ENCODE measurements around the gene PHF5A. TPM values are rescaled to one million over a fixed set of nuclear protein-coding genes. Genes with fewer than 3 reads are reported as not detected.
"Not testable (repeated sequence)": the region's sequence is repeated elsewhere in the genome, so short reads cannot be mapped to it uniquely, and the experiment has no call there.

The PHF5A gene
- total RNA-seq, 1 experiment from 2014 or later = 43.2 TPM

- Histone ChIP-seq H3K79me2 (ENCODE audit: low read length) (peaks cover 79% of the 10 kb centered on the region), H3K36me3 (ENCODE audit: insufficient read depth, low read length) (peaks cover 38% of the 10 kb centered on the region), H3K4me1 (ENCODE audit: low read length) (peaks cover 34% of the 10 kb centered on the region), H4K20me1 (ENCODE audit: insufficient read depth, low read depth, low read length) (peaks cover 11% of the 10 kb centered on the region; the same call in 1 of the 2 replicates)
- H3K4me3 ChIP-seq (ENCODE audit: low read length); H3K9me2 ChIP-seq (replicated peaks; ENCODE audit: insufficient read depth, low read length); H3K27me3 ChIP-seq (ENCODE audit: low read length); H3K27ac ChIP-seq (ENCODE audit: low read length); H3K9me3 ChIP-seq (ENCODE audit: low read length); DNase-seq; H3K4me2 ChIP-seq (ENCODE audit: low read depth, low read length, poor library complexity, severe bottlenecking); H2AFZ ChIP-seq (ENCODE audit: low read length); H3K9ac ChIP-seq (ENCODE audit: low read length): not testable (repeated sequence)
Observed at GRCh38 chr22:41440511-41440910, 28.0 kb downstream of the PHF5A start.

- Histone ChIP-seq H3K4me1 (ENCODE audit: low read length) (peaks cover 11% of the 10 kb centered on the region), H2AFZ (ENCODE audit: low read length) (no peak overlapping the region), H3K9me2 (replicated peaks; ENCODE audit: insufficient read depth, low read length) (no peaks in the 10 kb centered on the region), H3K4me2 (ENCODE audit: low read depth, low read length, poor library complexity, severe bottlenecking) (no peak overlapping the region), H3K27me3 (ENCODE audit: low read length) (no peaks in the 10 kb centered on the region), H4K20me1 (ENCODE audit: insufficient read depth, low read depth, low read length) (peaks cover 5% of the 10 kb centered on the region; the same call in 1 of the 2 replicates), H3K9me3 (ENCODE audit: low read length) (no peaks in the 10 kb centered on the region), H3K4me3 (ENCODE audit: low read length) (no peak overlapping the region), H3K27ac (ENCODE audit: low read length) (no peak overlapping the region), H3K9ac (ENCODE audit: low read length) (no peak overlapping the region), H3K79me2 (ENCODE audit: low read length) (peaks cover 48% of the 10 kb centered on the region), H3K36me3 (ENCODE audit: insufficient read depth, low read length) (peaks cover 36% of the 10 kb centered on the region)
- DNase-seq = no peak
Observed at GRCh38 chr22:41437198-41437597, 31.3 kb downstream of the PHF5A start.

GRCh38 chr22:41436322-41437113, 32.0 kb downstream of the PHF5A start:
- Histone ChIP-seq H3K36me3 (ENCODE audit: insufficient read depth, low read length) (peaks cover 32% of the 10 kb centered on the region), H4K20me1 (ENCODE audit: insufficient read depth, low read depth, low read length) (peaks cover 5% of the 10 kb centered on the region; the same call in 1 of the 2 replicates), H3K4me3 (ENCODE audit: low read length) (no peak overlapping the region), H3K9me3 (ENCODE audit: low read length) (no peaks in the 10 kb centered on the region), H3K27me3 (ENCODE audit: low read length) (no peaks in the 10 kb centered on the region), H3K79me2 (ENCODE audit: low read length) (peaks cover 43% of the 10 kb centered on the region), H2AFZ (ENCODE audit: low read length) (no peak overlapping the region), H3K4me2 (ENCODE audit: low read depth, low read length, poor library complexity, severe bottlenecking) (no peak overlapping the region), H3K4me1 (ENCODE audit: low read length) (peaks cover 10% of the 10 kb centered on the region), H3K9ac (ENCODE audit: low read length) (no peak overlapping the region), H3K27ac (ENCODE audit: low read length) (no peak overlapping the region), H3K9me2 (replicated peaks; ENCODE audit: insufficient read depth, low read length) (no peaks in the 10 kb centered on the region)
- no peak for DNase-seq

GRCh38 chr22:41435560-41435959, 32.9 kb downstream of the PHF5A start:
- H3K79me2 ChIP-seq (ENCODE audit: low read length) = peaks cover 34% of the 10 kb centered on the region
- H3K27me3 ChIP-seq (ENCODE audit: low read length) = no peaks in the 10 kb centered on the region
- DNase-seq = no peak
- no peaks in the 10 kb centered on the region for H3K9me2 ChIP-seq (replicated peaks; ENCODE audit: insufficient read depth, low read length)
- H3K4me3 ChIP-seq (ENCODE audit: low read length) = no peak overlapping the region
- no peaks in the 10 kb centered on the region for H3K9me3 ChIP-seq (ENCODE audit: low read length)
- no peak overlapping the region for H3K4me2 ChIP-seq (ENCODE audit: low read depth, low read length, poor library complexity, severe bottlenecking)
- H4K20me1 ChIP-seq (ENCODE audit: insufficient read depth, low read depth, low read length) = peaks cover 5% of the 10 kb centered on the region; the same call in 1 of the 2 replicates
- H3K9ac ChIP-seq (ENCODE audit: low read length) = no peak overlapping the region
- peaks cover 10% of the 10 kb centered on the region for H3K4me1 ChIP-seq (ENCODE audit: low read length)
- peaks cover 32% of the 10 kb centered on the region for H3K36me3 ChIP-seq (ENCODE audit: insufficient read depth, low read length)
- H3K27ac ChIP-seq (ENCODE audit: low read length) = no peak overlapping the region
- H2AFZ ChIP-seq (ENCODE audit: low read length) = no peak overlapping the region

- H4K20me1 ChIP-seq (ENCODE audit: insufficient read depth, low read depth, low read length); H3K27ac ChIP-seq (ENCODE audit: low read length); H3K4me3 ChIP-seq (ENCODE audit: low read length); H3K9me3 ChIP-seq (ENCODE audit: low read length); H3K4me1 ChIP-seq (ENCODE audit: low read length); H3K4me2 ChIP-seq (ENCODE audit: low read depth, low read length, poor library complexity, severe bottlenecking); DNase-seq; H2AFZ ChIP-seq (ENCODE audit: low read length); H3K27me3 ChIP-seq (ENCODE audit: low read length); H3K9ac ChIP-seq (ENCODE audit: low read length); H3K9me2 ChIP-seq (replicated peaks; ENCODE audit: insufficient read depth, low read length): not testable (repeated sequence)
- peaks cover 32% of the 10 kb centered on the region for H3K36me3 ChIP-seq (ENCODE audit: insufficient read depth, low read length)
- H3K79me2 ChIP-seq (ENCODE audit: low read length) = peaks cover 26% of the 10 kb centered on the region
Observed at GRCh38 chr22:41434361-41435003, 34.0 kb downstream of the PHF5A start.

DNA sequence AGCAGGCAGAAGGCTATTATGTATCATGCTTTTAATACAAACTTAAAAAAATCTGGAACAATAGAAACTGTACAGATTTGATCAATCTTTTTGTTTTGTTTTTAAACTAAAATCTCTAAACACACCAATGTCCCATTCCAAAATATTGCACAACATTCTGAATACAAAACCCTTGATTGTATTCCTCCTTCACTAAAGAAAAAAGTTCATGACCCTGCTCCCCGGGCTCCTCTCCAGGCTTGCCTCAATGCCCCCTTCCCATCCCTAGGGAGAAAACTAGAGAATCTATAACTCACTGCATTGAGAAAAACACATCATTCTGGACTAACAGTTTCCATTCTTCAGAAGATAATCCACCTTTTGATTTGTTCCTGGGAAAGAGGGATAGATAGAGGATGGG, 35.0 kb downstream of the PHF5A start:
- Histone ChIP-seq H3K79me2 (ENCODE audit: low read length) (peaks cover 17% of the 10 kb centered on the region), H3K36me3 (ENCODE audit: insufficient read depth, low read length) (peaks cover 32% of the 10 kb centered on the region)
- H3K9me2 ChIP-seq (replicated peaks; ENCODE audit: insufficient read depth, low read length); H3K9me3 ChIP-seq (ENCODE audit: low read length); DNase-seq; H3K4me3 ChIP-seq (ENCODE audit: low read length); H3K4me1 ChIP-seq (ENCODE audit: low read length); H3K27ac ChIP-seq (ENCODE audit: low read length); H4K20me1 ChIP-seq (ENCODE audit: insufficient read depth, low read depth, low read length); H3K27me3 ChIP-seq (ENCODE audit: low read length); H3K9ac ChIP-seq (ENCODE audit: low read length); H2AFZ ChIP-seq (ENCODE audit: low read length); H3K4me2 ChIP-seq (ENCODE audit: low read depth, low read length, poor library complexity, severe bottlenecking): not testable (repeated sequence)

DNA sequence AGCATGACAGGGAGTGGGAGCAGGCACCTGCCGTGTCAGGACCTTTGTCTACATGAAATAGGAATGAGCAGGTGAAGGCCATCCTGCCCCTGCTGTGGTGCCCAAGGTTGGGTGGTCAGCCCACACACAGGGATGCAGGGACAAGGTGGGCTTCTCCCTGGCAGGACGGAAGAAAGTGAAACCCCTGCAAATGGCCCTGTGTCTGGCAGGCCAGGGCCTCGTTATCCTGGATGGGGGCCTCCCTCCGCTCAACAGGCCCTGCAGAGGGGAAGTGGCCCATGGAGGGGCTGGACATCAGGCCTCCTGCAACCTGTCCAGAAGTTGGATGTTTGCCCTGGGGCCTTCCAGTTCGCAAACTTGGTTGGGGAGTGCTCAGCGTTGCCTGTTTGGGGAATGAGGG, 36.8 kb downstream of the PHF5A start:
- no peaks in the 10 kb centered on the region for H3K4me1 ChIP-seq (ENCODE audit: low read length)
- H4K20me1 ChIP-seq (ENCODE audit: insufficient read depth, low read depth, low read length) = peaks cover 5% of the 10 kb centered on the region; the same call in 1 of the 2 replicates
- no peaks in the 10 kb centered on the region for H3K9me2 ChIP-seq (replicated peaks; ENCODE audit: insufficient read depth, low read length)
- peaks cover 24% of the 10 kb centered on the region; the same call in 1 of the 2 replicates for H3K36me3 ChIP-seq (ENCODE audit: insufficient read depth, low read length)
- no peak overlapping the region for H3K9ac ChIP-seq (ENCODE audit: low read length)
- no peaks in the 10 kb centered on the region for H3K9me3 ChIP-seq (ENCODE audit: low read length)
- H3K4me3 ChIP-seq (ENCODE audit: low read length) = no peak overlapping the region
- no peak overlapping the region for H2AFZ ChIP-seq (ENCODE audit: low read length)
- DNase-seq = no peak
- H3K79me2 ChIP-seq (ENCODE audit: low read length) = peaks cover 8% of the 10 kb centered on the region; the same call in 1 of the 2 replicates
- H3K4me2 ChIP-seq (ENCODE audit: low read depth, low read length, poor library complexity, severe bottlenecking) = no peak overlapping the region
- H3K27ac ChIP-seq (ENCODE audit: low read length) = no peak overlapping the region
- H3K27me3 ChIP-seq (ENCODE audit: low read length) = no peaks in the 10 kb centered on the region

GRCh38 chr22:41429951-41430332, 38.5 kb downstream of the PHF5A start:
- Histone ChIP-seq H3K9ac (ENCODE audit: low read length) (no peak overlapping the region), H3K4me3 (ENCODE audit: low read length) (no peak overlapping the region), H3K27me3 (ENCODE audit: low read length) (no peaks in the 10 kb centered on the region), H3K79me2 (ENCODE audit: low read length) (no peaks in the 10 kb centered on the region), H2AFZ (ENCODE audit: low read length) (no peak overlapping the region), H3K27ac (ENCODE audit: low read length) (no peak overlapping the region), H4K20me1 (ENCODE audit: insufficient read depth, low read depth, low read length) (no peaks in the 10 kb centered on the region), H3K36me3 (ENCODE audit: insufficient read depth, low read length) (peaks cover 8% of the 10 kb centered on the region; the same call in 1 of the 2 replicates), H3K4me2 (ENCODE audit: low read depth, low read length, poor library complexity, severe bottlenecking) (no peak overlapping the region), H3K9me2 (replicated peaks; ENCODE audit: insufficient read depth, low read length) (no peaks in the 10 kb centered on the region), H3K4me1 (ENCODE audit: low read length) (no peaks in the 10 kb centered on the region), H3K9me3 (ENCODE audit: low read length) (no peaks in the 10 kb centered on the region)
- no peak for DNase-seq

Measured in Karpas-422 (cell line).